Spleen (tissue), 11 donors: Measurements from ENCODE around the gene SAMD10. TPM values are rescaled to one million over a fixed set of nuclear protein-coding genes. Genes with fewer than 3 reads are reported as not detected.
A peak's percentile ranks its signal among the peaks of the same experiment; 100 is the strongest.

Source experiments
- DNase-seq: peaks from one replicate; pipeline ENCODE4 v3.0.0-alpha.2; 2020
- H3K27ac ChIP-seq, 8 donors: fragments of 200-600 bp; sonication (generic) in 7 of 8; 1 replicate in 4 of 8; 2 replicates in 4 of 8; pipeline versions ENCODE4 v1.5.0 to v1.8.0; 2016 to 2021; ENCODE audit warnings: inconsistent platforms in 4 of 8, mild to moderate bottlenecking in 4 of 8, moderate library complexity in 1 of 8
- H3K27me3 ChIP-seq, 7 donors: fragments of 200-600 bp; sonication (generic) in 6 of 7; replicated peaks in 1 of 7; 1 replicate in 4 of 7; 2 replicates in 3 of 7; pipeline versions ENCODE4 v1.5.0 to v1.8.0; 2016 to 2021; ENCODE audit warnings: inconsistent platforms in 3 of 7, mild to moderate bottlenecking in 1 of 7
- H3K36me3 ChIP-seq, 6 donors: fragments of 200-600 bp; sonication (generic) in 5 of 6; 1 replicate in 4 of 6; 2 replicates in 2 of 6; pipeline versions ENCODE4 v1.5.0 to v1.8.0; 2016 to 2021; ENCODE audit warnings: inconsistent platforms in 2 of 6
- H3K4me1 ChIP-seq, 6 donors: fragments of 200-600 bp; sonication (generic) in 5 of 6; 1 replicate in 3 of 6; 2 replicates in 3 of 6; pipeline versions ENCODE4 v1.5.0 to v1.8.0; 2016 to 2021; ENCODE audit warnings: inconsistent platforms in 3 of 6
- H3K4me3 ChIP-seq, 8 donors: fragments of 200-600 bp; sonication (generic) in 7 of 8; 1 replicate in 4 of 8; 2 replicates in 4 of 8; pipeline versions ENCODE4 v1.5.0 to v1.8.0; 2016 to 2021; ENCODE audit warnings: inconsistent platforms in 4 of 8, mild to moderate bottlenecking in 4 of 8, moderate library complexity in 2 of 8
- H3K9me3 ChIP-seq, 8 donors: fragments of 200-600 bp; sonication (generic) in 7 of 8; 1 replicate in 4 of 8; 2 replicates in 4 of 8; pipeline versions ENCODE4 v1.5.0 to v1.8.0; 2016 to 2021; ENCODE audit warnings: inconsistent platforms in 4 of 8
- POLR2A ChIP-seq, 3 donors: fragments of 450-650 bp; IDR thresholded peaks; one replicate each; pipeline ENCODE4 v1.5.1; 2017; ENCODE audit warnings: antibody characterized with exemption in 3 of 3, mild to moderate bottlenecking in 1 of 3
- POLR2AphosphoS5 ChIP-seq, 3 donors: sonication (generic); formaldehyde crosslinking; IDR thresholded peaks; one replicate each; pipeline ENCODE4 v1.5.1; 2017; ENCODE audit warnings: antibody characterized with exemption in 3 of 3
- WGBS, 5 donors: extraction: QIAGEN DNeasy Blood & Tissue Kit in 3 of 5; methylation state at CpG; one replicate each; pipeline versions ENCODE4 v1.1.5 to v1.1.7; 2013 to 2018; 5-methylcytosine and 5-hydroxymethylcytosine counted together
- intact Hi-C: fragments of 100-400 bp; cut with DNase I; formaldehyde crosslinking; loops from one replicate; pipeline ENCODE4 v1.15.0; 2023; ENCODE audit warnings: low total_unique reads
- polyA plus RNA-seq, 3 donors: library from polyadenylated mRNA; stranded (reverse); fragments of 200-250 nt; gene quantifications; one replicate each; pipeline ENCODE4 v1.2.1, GENCODE V29; 2013
- total RNA-seq, 7 donors: library from RNA; depleted of rRNA in 3 of 7; stranded (reverse); fragments of >200 nt in 3 of 7; fragmentation: NEBNext Ultra II Directional in 4 of 7; extraction: Animal tissue kit (Norgen Biotek cat#: 25700) in 4 of 7; gene quantifications; one replicate each; pipeline versions ENCODE4 v1.1.0 to v1.2.1, GENCODE V29; 2016 to 2021
- TF ChIP-seq, protein P1 (sequence below), 11 experiments: fragments of 200-600 bp in 7 of 11; fragments of 450-650 bp in 4 of 11; sonication (generic) in 4 of 11; IDR thresholded peaks in 8 of 11; conservative IDR thresholded peaks in 3 of 11; 1 replicate in 7 of 11; 2 replicates in 4 of 11; pipeline versions ENCODE4 v1.4.0 to v1.8.0; 2016 to 2021; ENCODE audit warnings: antibody characterized with exemption in 11 of 11, inconsistent platforms in 4 of 11, mild to moderate bottlenecking in 1 of 11
- donor health status: healthy with polysubstance abuse.
- donor health status: DM: no; HTN: no; CAD: no; lungs with moderate emphysema.
- donor health status: DM: no; HTN: no; CAD: no.
- donor health status: Bipolar disorder and iron deficiency.
- donor health status: healthy.
- donor health status: DM: no; HTN: no; CAD: no.
- donor health status: DM: yes; HTN: yes; CAD: no.

The SAMD10 gene
- total and polyA plus RNA-seq, 10 donors = 5.9 to 13.8 (median 8.8) TPM

- WGBS, 5 donors = 94 to 98% (median 96%) methylated on average over 14 to 16 of the region's 16 CpGs
- Histone ChIP-seq H3K27me3 (no peaks in the 10 kb centered on the region), H3K9me3 (peaks cover 0 to 7% (median 0%) of the 10 kb centered on the region in 8 donors), H3K27ac (no peak overlapping the region), H3K36me3 (peaks cover 0 to 77% (median 52%) of the 10 kb centered on the region in 6 donors), H3K4me1 (peaks cover 9 to 16% (median 11%) of the 10 kb centered on the region in 6 donors), H3K4me3 (no peak overlapping the region)
- DNase-seq = peak; percentile 73
- intact Hi-C loops = no loop called here
- TF ChIP-seq POLR2AphosphoS5 (IDR thresholded peaks at IDR 0.05) = peak in 1 of 3 donors; percentile 26
- TF ChIP-seq, protein P1, sequence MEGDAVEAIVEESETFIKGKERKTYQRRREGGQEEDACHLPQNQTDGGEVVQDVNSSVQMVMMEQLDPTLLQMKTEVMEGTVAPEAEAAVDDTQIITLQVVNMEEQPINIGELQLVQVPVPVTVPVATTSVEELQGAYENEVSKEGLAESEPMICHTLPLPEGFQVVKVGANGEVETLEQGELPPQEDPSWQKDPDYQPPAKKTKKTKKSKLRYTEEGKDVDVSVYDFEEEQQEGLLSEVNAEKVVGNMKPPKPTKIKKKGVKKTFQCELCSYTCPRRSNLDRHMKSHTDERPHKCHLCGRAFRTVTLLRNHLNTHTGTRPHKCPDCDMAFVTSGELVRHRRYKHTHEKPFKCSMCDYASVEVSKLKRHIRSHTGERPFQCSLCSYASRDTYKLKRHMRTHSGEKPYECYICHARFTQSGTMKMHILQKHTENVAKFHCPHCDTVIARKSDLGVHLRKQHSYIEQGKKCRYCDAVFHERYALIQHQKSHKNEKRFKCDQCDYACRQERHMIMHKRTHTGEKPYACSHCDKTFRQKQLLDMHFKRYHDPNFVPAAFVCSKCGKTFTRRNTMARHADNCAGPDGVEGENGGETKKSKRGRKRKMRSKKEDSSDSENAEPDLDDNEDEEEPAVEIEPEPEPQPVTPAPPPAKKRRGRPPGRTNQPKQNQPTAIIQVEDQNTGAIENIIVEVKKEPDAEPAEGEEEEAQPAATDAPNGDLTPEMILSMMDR (IDR thresholded peaks at IDR 0.05 in 8 of 11, conservative IDR thresholded peaks at IDR 0.05 in 3 of 11) = no peak
These were observed 15.0 kb downstream of the SAMD10 start for GRCh38 chr20:63964412-63964811.

- H3K36me3 ChIP-seq = peaks cover 0 to 83% (median 56%) of the 10 kb centered on the region in 6 donors
- intact Hi-C loops = no loop called here
- TF ChIP-seq POLR2AphosphoS5 (IDR thresholded peaks at IDR 0.05) = no peak
- TF ChIP-seq, protein P1 (IDR thresholded peaks at IDR 0.05 in 8 of 11, conservative IDR thresholded peaks at IDR 0.05 in 3 of 11) = no peak
- H3K9me3 ChIP-seq = peaks cover 0 to 7% (median 0%) of the 10 kb centered on the region in 8 donors
- DNase-seq = peak; percentile 71
- H3K27me3 ChIP-seq = no peaks in the 10 kb centered on the region
- H3K27ac ChIP-seq = no peak overlapping the region
- H3K4me1 ChIP-seq = peaks cover 6 to 12% (median 7%) of the 10 kb centered on the region in 6 donors
- 90 to 96% (median 94%) methylated on average over 7 to 16 of the region's 16 CpGs for WGBS, 5 donors
- H3K4me3 ChIP-seq = no peak overlapping the region
These were observed 15.6 kb downstream of the SAMD10 start for GRCh38 chr20:63963784-63964301.

DNA sequence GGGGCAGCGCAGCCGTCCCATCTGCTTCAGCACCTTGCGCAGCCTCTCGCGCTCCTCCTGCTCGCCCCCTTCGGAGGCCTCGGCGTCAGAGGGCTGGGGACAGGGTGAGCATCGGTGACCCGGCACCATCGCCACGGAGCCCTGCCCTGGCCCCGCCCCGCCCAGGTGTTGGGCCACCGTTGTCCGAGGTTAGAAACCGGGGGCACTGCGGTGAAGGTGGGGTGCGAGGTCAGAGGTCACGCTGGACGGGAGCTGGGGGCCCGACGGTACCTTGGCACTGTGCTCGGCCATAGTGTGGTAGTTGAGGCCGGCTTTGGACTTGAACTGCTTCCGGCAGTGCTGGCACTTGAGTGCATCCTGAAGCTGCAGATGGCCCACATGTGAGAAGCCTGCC is 16.1 kb downstream of the SAMD10 start:
- Histone ChIP-seq H3K27ac (no peak overlapping the region), H3K4me1 (peaks cover under 1 to 9% (median 2%) of the 10 kb centered on the region in 6 donors), H3K4me3 (no peak overlapping the region), H3K27me3 (no peaks in the 10 kb centered on the region), H3K9me3 (peaks cover 0 to 7% (median 0%) of the 10 kb centered on the region in 8 donors), H3K36me3 (peaks cover 0 to 87% (median 58%) of the 10 kb centered on the region in 6 donors)
- intact Hi-C loops = no loop called here
- 91 to 98% (median 94%) methylated on average over 10 to 27 of the region's 27 CpGs for WGBS, 5 donors
- DNase-seq = peak; percentile 72
- TF ChIP-seq, protein P1 (IDR thresholded peaks at IDR 0.05 in 8 of 11, conservative IDR thresholded peaks at IDR 0.05 in 3 of 11) = no peak
- peak in 1 of 3 donors; percentile 25 for TF ChIP-seq POLR2AphosphoS5 (IDR thresholded peaks at IDR 0.05)

DNA sequence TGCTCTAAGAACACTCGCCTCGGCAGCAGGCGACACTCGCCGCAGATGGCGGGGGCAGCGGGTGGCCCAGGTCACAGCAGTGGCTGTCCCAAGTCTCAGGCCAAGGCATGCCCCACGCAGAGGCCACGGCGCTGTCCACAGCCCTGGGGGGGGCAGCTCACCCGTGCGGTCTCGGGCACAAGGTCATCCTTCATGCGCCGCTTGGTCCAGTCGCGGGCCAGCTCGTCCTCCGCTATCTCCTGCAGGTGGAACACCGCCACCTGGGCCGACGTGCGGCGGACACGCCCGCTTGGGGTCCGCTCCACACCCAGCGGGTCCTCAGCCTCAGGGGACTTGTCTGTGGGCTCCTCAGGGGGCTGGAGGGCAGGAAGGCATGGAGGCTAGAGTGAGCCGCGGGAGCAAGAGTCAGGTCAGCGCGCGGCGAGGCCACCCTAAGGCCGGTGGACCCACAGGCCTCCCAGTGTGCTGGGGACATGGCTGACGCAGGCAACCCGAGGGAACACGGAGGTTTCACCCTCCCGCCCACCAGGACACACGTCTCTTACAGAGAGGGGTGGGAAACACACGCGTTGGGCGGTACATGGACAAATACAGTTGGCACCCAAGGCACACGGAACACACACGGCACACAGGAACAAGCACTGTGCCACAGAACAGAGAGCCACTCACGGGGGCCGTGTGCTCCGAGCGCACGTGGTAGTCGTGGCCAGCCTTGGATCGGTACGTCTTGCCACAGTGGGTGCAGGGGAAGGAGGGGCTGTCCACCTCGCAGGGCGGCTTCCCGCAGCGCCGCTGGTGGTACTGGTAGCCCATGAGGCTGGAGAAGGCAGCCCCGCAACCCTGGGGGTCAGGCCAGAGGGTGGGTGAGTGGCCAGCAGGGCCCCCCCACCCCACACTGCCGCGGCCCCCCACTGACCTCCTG is 16.8 kb downstream of the SAMD10 start:
- H3K36me3 ChIP-seq = peaks cover 0 to 82% (median 58%) of the 10 kb centered on the region in 6 donors
- intact Hi-C loops = no loop called here
- peak; percentile 77 for DNase-seq
- no peaks in the 10 kb centered on the region for H3K27me3 ChIP-seq
- H3K9me3 ChIP-seq = peaks cover 0 to 7% (median 0%) of the 10 kb centered on the region in 8 donors
- H3K4me1 ChIP-seq = peaks cover 0 to 9% (median 5%) of the 10 kb centered on the region in 6 donors
- 95 to 96% (median 95%) methylated on average over 44 to 61 of the region's 61 CpGs for whole genome bisulfite sequencing, 5 donors
- no peak overlapping the region for H3K4me3 ChIP-seq
- no peak overlapping the region for H3K27ac ChIP-seq
- peak in 1 of 3 donors; percentile 4 for TF ChIP-seq POLR2AphosphoS5 (IDR thresholded peaks at IDR 0.05)
- TF ChIP-seq, protein P1 (IDR thresholded peaks at IDR 0.05 in 8 of 11, conservative IDR thresholded peaks at IDR 0.05 in 3 of 11) = no peak
- no peak for TF ChIP-seq POLR2A (IDR thresholded peaks at IDR 0.05)
